ENCODE results near the gene ADGRG6. TPM values are rescaled to one million over a fixed set of nuclear protein-coding genes. Genes with fewer than 3 reads are reported as not detected.

The ADGRG6 gene
- total and polyA plus RNA-seq, 4 donors = 18.7 to 110 (median 45.7) TPM

GRCh38 chr6:142359271-142359960, 57.6 kb downstream of the ADGRG6 start:
- Histone ChIP-seq H3K27ac (ENCODE audit: low read depth in 1 of 2, low read length in 2 of 2) (no peak overlapping the region), H3K27me3 (ENCODE audit: control insufficient read depth in 4 of 4, insufficient read depth in 4 of 4, low read length in 3 of 4) (no peaks in the 10 kb centered on the region), H3K36me3 (ENCODE audit: control insufficient read depth in 4 of 4, insufficient read depth in 3 of 4, low read depth in 1 of 4, low read length in 3 of 4) (no peaks in the 10 kb centered on the region), H3K4me1 (ENCODE audit: control insufficient read depth in 4 of 4, insufficient read depth in 4 of 4, low read length in 3 of 4) (peaks cover 5 to 28% (median 8%) of the 10 kb centered on the region in 4 donors), H3K9ac (ENCODE audit: low read depth in 1 of 2, low read length in 2 of 2) (no peak overlapping the region), H3K9me3 (ENCODE audit: control insufficient read depth in 4 of 4, low read length in 3 of 4) (no peaks in the 10 kb centered on the region), H3K4me3 (ENCODE audit: low read depth in 1 of 3, low read length in 3 of 3) (no peak overlapping the region)
- TF ChIP-seq TAF1 (conservative IDR thresholded peaks at IDR 0.05) = no peak
- TF ChIP-seq YY1 (IDR thresholded peaks at IDR 0.05) = no peak
- TF ChIP-seq, protein P1, sequence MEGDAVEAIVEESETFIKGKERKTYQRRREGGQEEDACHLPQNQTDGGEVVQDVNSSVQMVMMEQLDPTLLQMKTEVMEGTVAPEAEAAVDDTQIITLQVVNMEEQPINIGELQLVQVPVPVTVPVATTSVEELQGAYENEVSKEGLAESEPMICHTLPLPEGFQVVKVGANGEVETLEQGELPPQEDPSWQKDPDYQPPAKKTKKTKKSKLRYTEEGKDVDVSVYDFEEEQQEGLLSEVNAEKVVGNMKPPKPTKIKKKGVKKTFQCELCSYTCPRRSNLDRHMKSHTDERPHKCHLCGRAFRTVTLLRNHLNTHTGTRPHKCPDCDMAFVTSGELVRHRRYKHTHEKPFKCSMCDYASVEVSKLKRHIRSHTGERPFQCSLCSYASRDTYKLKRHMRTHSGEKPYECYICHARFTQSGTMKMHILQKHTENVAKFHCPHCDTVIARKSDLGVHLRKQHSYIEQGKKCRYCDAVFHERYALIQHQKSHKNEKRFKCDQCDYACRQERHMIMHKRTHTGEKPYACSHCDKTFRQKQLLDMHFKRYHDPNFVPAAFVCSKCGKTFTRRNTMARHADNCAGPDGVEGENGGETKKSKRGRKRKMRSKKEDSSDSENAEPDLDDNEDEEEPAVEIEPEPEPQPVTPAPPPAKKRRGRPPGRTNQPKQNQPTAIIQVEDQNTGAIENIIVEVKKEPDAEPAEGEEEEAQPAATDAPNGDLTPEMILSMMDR (IDR thresholded peaks at IDR 0.05; ENCODE audit: low read depth, low read length, missing input control) = no peak
- no peak for TF ChIP-seq JUND (IDR thresholded peaks at IDR 0.05)
- TF ChIP-seq RAD21 (IDR thresholded peaks at IDR 0.05) = no peak
- TF ChIP-seq SP1 (IDR thresholded peaks at IDR 0.05) = no peak
- TF ChIP-seq EGR1 (IDR thresholded peaks at IDR 0.05; ENCODE audit: low read depth in 2 of 2) = no peak
- no peak for TF ChIP-seq HNF4A (conservative IDR thresholded peaks at IDR 0.05)
- TF ChIP-seq RXRA (IDR thresholded peaks at IDR 0.05) = no peak
- TF ChIP-seq NR2F2 (IDR thresholded peaks at IDR 0.05) = no peak
- TF ChIP-seq HNF4G (IDR thresholded peaks at IDR 0.05) = no peak
- no peak for TF ChIP-seq ZBTB33 (IDR thresholded peaks at IDR 0.05)
- TF ChIP-seq MAX (IDR thresholded peaks at IDR 0.05) = no peak
- TF ChIP-seq, protein P2, sequence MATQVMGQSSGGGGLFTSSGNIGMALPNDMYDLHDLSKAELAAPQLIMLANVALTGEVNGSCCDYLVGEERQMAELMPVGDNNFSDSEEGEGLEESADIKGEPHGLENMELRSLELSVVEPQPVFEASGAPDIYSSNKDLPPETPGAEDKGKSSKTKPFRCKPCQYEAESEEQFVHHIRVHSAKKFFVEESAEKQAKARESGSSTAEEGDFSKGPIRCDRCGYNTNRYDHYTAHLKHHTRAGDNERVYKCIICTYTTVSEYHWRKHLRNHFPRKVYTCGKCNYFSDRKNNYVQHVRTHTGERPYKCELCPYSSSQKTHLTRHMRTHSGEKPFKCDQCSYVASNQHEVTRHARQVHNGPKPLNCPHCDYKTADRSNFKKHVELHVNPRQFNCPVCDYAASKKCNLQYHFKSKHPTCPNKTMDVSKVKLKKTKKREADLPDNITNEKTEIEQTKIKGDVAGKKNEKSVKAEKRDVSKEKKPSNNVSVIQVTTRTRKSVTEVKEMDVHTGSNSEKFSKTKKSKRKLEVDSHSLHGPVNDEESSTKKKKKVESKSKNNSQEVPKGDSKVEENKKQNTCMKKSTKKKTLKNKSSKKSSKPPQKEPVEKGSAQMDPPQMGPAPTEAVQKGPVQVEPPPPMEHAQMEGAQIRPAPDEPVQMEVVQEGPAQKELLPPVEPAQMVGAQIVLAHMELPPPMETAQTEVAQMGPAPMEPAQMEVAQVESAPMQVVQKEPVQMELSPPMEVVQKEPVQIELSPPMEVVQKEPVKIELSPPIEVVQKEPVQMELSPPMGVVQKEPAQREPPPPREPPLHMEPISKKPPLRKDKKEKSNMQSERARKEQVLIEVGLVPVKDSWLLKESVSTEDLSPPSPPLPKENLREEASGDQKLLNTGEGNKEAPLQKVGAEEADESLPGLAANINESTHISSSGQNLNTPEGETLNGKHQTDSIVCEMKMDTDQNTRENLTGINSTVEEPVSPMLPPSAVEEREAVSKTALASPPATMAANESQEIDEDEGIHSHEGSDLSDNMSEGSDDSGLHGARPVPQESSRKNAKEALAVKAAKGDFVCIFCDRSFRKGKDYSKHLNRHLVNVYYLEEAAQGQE (IDR thresholded peaks at IDR 0.05) = no peak
- TF ChIP-seq GABPA (IDR thresholded peaks at IDR 0.05 in 1 of 2, conservative IDR thresholded peaks at IDR 0.05 in 1 of 2) = no peak
- 31% methylated on average over 2 of the region's 2 CpGs for WGBS
- DNase-seq (ENCODE audit: low spot score) = no peak

DNA sequence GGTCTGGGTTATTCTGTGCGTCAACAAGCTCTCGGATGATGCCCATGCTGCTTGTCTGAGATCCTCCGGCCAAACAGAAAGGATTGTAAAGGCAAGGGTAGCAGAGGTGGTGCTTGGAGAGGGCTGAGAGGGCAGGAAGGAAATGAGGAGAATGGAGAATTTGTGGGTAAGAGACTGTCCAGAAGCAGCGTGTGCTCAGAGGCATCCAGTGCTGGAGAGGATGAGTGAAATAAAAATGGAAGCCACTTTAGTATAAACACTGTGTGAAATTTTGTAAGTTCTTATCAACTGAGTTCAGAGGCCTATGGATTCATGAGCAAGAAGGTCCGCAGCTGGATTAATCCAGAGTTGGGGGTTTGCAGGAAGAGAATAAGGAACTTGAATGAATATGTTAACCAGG, 59.5 kb downstream of the ADGRG6 start:
- WGBS = 90% methylated on average over 5 of the region's 5 CpGs
- no peaks in the 10 kb centered on the region for H3K27me3 ChIP-seq (ENCODE audit: control insufficient read depth in 4 of 4, insufficient read depth in 4 of 4, low read length in 3 of 4)
- no peak for TF ChIP-seq RXRA (IDR thresholded peaks at IDR 0.05)
- TF ChIP-seq MAX (IDR thresholded peaks at IDR 0.05) = no peak
- TF ChIP-seq HNF4A (conservative IDR thresholded peaks at IDR 0.05) = no peak
- no peak for TF ChIP-seq RAD21 (IDR thresholded peaks at IDR 0.05)
- no peak for TF ChIP-seq FOXA1 (IDR thresholded peaks at IDR 0.05)
- TF ChIP-seq, protein P2 (IDR thresholded peaks at IDR 0.05) = no peak
- no peak for TF ChIP-seq HNF4G (IDR thresholded peaks at IDR 0.05)
- H3K9ac ChIP-seq (ENCODE audit: low read depth in 1 of 2, low read length in 2 of 2) = no peak overlapping the region
- H3K9me3 ChIP-seq (ENCODE audit: control insufficient read depth in 4 of 4, low read length in 3 of 4) = no peaks in the 10 kb centered on the region
- peak overlapping the region in 1 of 2 donors; percentile 31 for H3K27ac ChIP-seq (ENCODE audit: low read depth in 1 of 2, low read length in 2 of 2)
- no peak overlapping the region for H3K4me3 ChIP-seq (ENCODE audit: low read depth in 1 of 3, low read length in 3 of 3)
- H3K36me3 ChIP-seq (ENCODE audit: control insufficient read depth in 4 of 4, insufficient read depth in 3 of 4, low read depth in 1 of 4, low read length in 3 of 4) = no peaks in the 10 kb centered on the region
- H3K4me1 ChIP-seq (ENCODE audit: control insufficient read depth in 4 of 4, insufficient read depth in 4 of 4, low read length in 3 of 4) = peaks cover 5 to 28% (median 8%) of the 10 kb centered on the region in 4 donors
- no peak for DNase-seq (ENCODE audit: low spot score)

Data from liver (tissue), 9 donors.